Stimulated activated CD4-positive, alpha-beta T cell treated with anti-CD3 and anti-CD28 coated beads, Interleukin-1b, Interleukin-23, amount 100 ng/mL, for 4 hours (primary cell): ENCODE measurements around the gene RIMKLB.
"Not testable (repeated sequence)": the region's sequence is repeated elsewhere in the genome, so short reads cannot be mapped to it uniquely, and the experiment has no call there.

Experiments used
- DNase-seq, 2 donors: peaks; one replicate each; pipeline ENCODE4 v3.0.0-alpha.2; 2020; ENCODE audit warnings: low read depth in 2 of 2

RIMKLB gene

GRCh38 chr12:8773461-8773860, 75.7 kb downstream of the RIMKLB start:
- no peak for DNase-seq

- no peak for DNase-seq
These were observed 81.5 kb downstream of the RIMKLB start for GRCh38 chr12:8779281-8779680.

- no peak for DNase-seq
These were observed 82.1 kb downstream of the RIMKLB start for GRCh38 chr12:8779862-8780261.

- no peak for DNase-seq
These were observed 82.6 kb downstream of the RIMKLB start for GRCh38 chr12:8780389-8780788.

GRCh38 chr12:8781381-8782127, 83.8 kb downstream of the RIMKLB start:
- DNase-seq = no peak

GRCh38 chr12:8784290-8784888, 86.6 kb downstream of the RIMKLB start:
- DNase-seq = no peak

- no peak for DNase-seq
These were observed 87.7 kb downstream of the RIMKLB start for GRCh38 chr12:8785499-8785898.

- not testable (repeated sequence) for DNase-seq
These were observed 89.4 kb downstream of the RIMKLB start for GRCh38 chr12:8787206-8787605.

- not testable (repeated sequence) for DNase-seq
These were observed 90.9 kb downstream of the RIMKLB start for GRCh38 chr12:8788706-8789105.

GRCh38 chr12:8789341-8790013, 91.7 kb downstream of the RIMKLB start:
- not testable (repeated sequence) for DNase-seq

- not testable (repeated sequence) for DNase-seq
These were observed 95.4 kb downstream of the RIMKLB start for GRCh38 chr12:8793226-8793625.

GRCh38 chr12:8794611-8795010, 96.8 kb downstream of the RIMKLB start:
- not testable (repeated sequence) for DNase-seq

- no peak for DNase-seq
These were observed 99.2 kb downstream of the RIMKLB start for GRCh38 chr12:8796831-8797626.

- not testable (repeated sequence) for DNase-seq
These were observed 103.4 kb downstream of the RIMKLB start for GRCh38 chr12:8801213-8801612.

- not testable (repeated sequence) for DNase-seq
These were observed 107.0 kb downstream of the RIMKLB start for GRCh38 chr12:8804833-8805232.

GRCh38 chr12:8805487-8805886, 107.7 kb downstream of the RIMKLB start:
- DNase-seq = not testable (repeated sequence)

GRCh38 chr12:8807084-8807483, 109.3 kb downstream of the RIMKLB start:
- not testable (repeated sequence) for DNase-seq

GRCh38 chr12:8810112-8810511, 112.3 kb downstream of the RIMKLB start:
- DNase-seq = not testable (repeated sequence)

GRCh38 chr12:8813572-8814357, 116.0 kb downstream of the RIMKLB start:
- no peak for DNase-seq

GRCh38 chr12:8816448-8817050, 118.8 kb downstream of the RIMKLB start:
- no peak for DNase-seq

- DNase-seq = no peak
These were observed 120.1 kb downstream of the RIMKLB start for GRCh38 chr12:8817856-8818255.
